ENCODE data around the gene GRB7.
"Not testable (repeated sequence)": the region's sequence is repeated elsewhere in the genome, so short reads cannot be mapped to it uniquely, and the experiment has no call there.

The GRB7 gene

DNA sequence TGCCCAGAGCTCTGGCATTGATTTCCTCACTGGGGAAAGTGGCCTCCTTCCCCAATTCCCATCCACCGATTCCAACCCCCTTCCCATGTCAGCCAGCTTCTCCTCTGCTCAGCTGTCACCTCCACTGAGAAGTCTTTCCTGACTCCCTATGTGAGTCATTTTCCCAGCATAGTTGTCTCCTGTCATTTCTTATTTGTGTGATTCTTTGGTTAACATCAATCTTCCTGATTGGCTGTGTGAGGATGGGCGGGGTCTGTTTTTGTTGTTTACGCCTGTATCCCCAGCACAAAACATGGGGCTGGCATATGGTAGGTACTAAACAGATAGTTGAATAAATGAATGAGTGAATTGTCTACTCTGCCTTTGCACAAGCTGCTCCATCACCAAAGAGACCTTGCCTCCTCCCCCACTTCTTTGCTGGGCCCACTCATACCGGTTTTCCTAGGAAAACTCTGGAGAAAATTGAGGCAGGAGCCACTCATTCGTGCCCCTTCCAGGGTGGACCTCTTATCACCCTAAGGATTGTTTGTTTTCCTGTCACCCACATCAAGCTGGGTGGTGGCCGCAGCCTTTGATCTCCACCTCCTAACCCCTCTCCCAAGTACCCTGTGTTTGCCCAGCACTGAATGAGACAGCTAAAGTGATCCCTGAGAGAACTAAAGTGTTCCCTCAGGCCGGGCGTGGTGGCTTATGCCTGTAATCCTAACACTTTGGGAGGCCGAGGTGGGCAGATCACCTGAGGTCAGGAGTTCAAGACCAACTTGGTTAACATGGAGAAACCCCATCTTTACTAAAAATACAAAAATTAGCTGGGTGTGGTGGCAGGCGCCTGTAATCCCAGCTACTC lies 1.2 kb upstream of the GRB7 start:
- DNase-seq = no peak

DNA sequence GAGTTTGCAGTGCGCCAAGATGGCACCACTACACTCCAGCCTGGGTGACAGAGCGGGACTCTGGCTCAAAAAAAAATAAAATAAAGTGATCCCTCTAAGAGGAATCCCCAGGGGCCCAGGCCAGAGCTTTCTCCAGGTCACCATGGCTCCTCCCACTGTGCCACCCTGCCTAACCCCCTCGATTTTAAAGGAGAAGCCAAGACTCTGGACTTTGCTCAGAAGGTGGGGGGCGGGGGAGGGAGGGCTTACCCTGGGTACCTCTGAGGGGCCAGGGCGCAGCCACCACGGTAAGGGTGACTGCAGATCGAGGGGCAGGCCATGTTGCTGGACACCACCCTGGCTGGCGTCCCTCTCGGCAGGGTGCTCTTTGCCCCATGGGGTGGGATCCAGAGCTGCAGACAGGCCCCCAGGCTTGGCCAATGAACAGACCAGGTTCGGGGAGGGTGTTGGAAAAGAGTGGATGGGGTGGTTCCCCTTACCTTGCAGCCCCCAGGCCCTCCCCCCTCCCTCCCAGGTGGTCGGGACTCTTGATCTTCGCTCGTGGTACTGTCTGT lies 455 bp upstream of the GRB7 start:
- DNase-seq = no peak

DNA sequence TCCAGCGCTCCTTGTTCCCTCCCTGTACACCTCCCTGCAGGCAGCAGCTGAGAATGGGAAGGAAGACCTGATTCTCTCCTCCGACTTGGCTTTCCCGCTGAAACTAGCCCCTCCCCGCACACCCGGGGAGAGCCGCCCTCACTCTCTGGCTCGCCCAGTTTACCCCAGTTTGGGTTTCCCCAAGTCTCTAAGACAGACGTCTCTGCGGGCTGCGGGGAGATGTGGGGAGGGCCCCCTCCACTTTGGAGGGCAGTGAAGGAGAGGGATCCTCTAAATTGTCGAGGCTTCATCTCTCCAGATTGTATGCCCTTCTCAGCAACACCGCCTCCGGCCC lies 797 bp downstream of the GRB7 start:
- DNase-seq = peak; percentile 27 to 44

DNA sequence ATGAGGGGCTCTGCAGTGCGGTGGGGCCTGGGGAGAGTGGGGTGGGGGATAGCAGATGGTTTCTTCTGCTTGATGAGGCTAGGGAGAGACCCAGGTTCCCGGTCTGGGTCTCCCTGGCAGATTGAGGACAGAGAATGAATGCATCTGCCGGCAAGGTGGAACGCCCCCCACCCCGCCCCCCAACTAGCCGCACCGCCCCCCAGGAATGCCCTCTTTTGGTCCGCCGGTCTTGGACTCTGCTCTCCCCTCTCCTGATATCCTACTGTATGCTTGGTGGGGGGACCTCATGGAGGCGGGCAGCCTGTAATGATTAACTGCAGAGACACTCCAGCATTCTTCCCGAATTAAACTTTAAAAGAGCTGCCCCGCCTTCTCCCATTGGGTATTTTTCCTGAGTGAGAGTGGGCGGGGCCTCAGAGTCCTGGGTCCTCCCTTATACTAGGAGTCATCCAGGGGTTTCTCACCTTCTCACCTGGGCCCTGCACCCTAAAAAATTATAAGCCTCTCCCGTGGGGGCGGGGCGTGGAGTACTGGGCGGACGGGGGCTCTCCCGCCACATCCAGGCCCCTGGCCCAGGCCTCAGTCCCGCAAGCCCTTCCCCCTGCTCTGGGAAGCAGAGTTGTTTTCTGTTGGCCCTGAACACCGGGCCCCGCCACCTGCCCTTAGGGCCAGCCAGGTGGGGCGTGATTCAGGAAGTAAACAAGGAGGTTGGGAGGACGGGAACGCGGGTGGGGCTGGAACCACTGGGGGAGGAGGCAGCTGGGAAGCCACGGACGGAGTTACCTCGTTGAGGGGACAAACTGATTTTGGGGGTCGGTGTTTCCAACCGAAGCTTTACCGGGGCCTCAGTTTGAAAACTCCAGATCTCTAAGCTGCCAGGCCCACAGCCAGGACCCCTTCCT lies 1.5 kb downstream of the GRB7 start:
- DNase-seq = no peak

DNA sequence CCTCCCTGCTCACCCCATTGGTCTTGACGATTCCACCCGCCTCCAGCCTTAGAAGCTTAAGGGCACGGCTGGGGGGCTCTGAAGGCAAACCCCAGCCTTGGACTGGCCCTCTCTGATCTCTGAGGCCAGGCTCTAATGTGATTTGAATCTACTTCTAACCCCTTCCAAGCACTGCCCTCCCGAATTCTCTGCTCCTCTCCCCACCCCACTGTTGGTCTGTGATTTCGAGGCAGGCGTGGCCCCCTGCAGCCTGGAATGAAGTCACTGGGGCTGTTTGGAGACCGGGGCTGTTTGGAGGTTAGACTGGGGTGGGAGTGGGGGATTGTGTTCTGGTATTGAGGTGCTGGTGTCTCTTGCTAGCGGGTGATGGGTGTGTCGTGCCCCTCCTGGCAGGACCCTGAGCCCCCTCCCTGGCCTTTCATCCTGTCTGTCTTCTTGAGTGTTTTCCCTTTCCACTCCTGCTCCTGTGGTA lies 2.2 kb downstream of the GRB7 start:
- no peak for DNase-seq

DNA sequence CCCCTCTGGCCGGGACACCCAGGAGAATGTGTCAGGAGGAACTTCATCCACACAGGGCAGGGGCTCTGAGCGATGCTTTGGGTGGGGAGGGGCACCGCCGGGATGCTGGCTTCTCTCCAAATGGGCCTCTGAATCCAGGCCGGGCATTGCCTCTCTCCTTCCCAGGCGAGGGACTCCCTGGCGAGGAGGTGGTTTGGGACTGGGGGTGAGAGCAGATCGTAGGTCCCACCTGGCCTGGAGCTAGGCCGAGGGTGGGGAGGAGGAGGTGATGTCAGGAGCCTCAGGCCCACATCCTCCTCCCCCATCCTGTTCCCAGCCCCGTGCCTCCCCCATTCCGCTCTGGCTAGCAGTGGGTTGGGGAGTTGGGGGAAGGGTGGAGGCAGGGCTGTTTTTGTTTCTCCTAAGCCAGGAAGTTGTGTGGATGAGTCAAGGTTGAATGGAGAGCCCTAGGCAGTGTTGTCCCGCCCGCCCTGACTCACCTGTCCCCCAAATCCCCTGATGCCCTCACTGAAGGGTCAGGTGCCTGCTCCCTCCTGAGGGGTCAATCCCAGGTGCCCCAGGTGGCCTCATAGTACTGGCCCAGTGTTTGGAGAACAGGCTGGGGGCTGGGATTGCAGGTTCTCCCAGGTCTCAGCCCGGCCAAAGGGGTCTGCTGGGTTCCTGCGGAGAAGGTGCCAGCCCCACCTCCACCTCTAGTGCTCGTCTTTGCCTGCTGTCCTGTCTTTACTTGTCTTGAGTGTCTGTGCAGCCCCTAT lies 2.8 kb downstream of the GRB7 start:
- DNase-seq = no peak

DNA sequence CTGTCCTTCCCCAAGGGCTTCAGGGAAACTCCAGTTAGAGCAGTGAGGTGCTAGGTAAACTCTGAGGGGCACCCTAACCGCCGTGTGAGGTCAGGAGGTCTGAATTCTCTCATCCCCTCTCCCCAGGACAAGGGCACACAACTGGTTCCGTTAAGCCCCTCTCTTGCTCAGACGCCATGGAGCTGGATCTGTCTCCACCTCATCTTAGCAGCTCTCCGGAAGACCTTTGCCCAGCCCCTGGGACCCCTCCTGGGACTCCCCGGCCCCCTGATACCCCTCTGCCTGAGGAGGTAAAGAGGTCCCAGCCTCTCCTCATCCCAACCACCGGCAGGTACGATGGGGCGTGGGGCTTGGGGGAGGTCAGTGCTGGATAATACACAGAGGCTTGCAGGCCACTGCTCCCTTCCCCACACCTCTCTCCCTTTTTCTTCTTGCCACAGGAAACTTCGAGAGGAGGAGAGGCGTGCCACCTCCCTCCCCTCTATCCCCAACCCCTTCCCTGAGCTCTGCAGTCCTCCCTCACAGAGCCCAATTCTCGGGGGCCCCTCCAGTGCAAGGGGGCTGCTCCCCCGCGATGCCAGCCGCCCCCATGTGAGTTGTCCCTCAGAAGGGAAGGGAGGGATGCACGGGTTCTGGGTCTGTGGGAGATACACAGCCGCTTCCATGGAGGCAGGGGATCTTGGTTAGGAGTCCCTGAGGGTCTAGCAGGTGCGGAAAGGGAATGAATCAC lies 4.6 kb downstream of the GRB7 start:
- DNase-seq = no peak

DNA sequence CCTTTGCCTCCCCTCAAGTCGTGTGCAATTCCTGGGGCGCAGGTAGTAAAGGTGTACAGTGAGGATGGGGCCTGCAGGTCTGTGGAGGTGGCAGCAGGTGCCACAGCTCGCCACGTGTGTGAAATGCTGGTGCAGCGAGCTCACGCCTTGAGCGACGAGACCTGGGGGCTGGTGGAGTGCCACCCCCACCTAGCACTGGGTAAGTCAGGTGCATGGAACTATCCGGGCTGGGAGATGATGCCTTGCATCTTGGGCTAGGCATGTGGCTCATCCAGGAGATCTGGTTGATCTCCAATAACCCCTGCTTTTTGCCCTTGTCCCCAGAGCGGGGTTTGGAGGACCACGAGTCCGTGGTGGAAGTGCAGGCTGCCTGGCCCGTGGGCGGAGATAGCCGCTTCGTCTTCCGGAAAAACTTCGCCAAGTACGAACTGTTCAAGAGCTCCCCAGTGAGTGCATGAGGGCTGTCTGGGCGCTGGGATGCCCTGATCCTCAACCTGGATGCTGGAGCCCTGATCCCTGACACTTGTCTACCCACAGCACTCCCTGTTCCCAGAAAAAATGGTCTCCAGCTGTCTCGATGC lies 5.2 kb downstream of the GRB7 start:
- no peak for DNase-seq

DNA sequence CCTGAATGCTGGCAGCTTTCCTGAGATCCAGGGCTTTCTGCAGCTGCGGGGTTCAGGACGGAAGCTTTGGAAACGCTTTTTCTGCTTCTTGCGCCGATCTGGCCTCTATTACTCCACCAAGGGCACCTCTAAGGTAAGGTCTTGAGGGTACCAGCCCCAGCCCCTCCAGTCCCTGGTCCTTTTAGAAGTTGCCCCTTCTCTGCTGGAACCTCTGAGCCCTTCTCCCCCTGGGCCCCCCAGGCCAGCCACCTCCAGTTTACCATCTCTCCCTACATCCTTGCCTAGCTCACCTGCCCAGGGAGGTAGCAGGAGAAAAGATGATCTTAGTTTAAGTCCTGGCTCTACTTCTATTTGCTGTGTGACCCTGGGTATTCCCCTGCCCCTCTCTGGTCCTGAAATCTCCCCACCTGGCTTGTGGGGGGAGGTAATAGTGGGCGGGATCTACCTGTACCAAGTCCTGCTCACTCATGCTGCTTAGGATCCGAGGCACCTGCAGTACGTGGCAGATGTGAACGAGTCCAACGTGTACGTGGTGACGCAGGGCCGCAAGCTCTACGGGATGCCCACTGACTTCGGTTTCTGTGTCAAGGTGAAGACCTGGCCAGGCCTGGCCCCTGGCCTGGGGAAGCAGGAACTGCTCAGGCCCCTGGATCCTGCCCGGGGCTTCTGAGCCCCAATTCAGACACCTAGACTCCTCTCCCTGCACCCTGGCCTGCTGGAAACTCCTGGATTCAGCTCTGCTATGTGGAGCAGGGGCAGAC lies 6.5 kb downstream of the GRB7 start:
- DNase-seq = no peak

DNA sequence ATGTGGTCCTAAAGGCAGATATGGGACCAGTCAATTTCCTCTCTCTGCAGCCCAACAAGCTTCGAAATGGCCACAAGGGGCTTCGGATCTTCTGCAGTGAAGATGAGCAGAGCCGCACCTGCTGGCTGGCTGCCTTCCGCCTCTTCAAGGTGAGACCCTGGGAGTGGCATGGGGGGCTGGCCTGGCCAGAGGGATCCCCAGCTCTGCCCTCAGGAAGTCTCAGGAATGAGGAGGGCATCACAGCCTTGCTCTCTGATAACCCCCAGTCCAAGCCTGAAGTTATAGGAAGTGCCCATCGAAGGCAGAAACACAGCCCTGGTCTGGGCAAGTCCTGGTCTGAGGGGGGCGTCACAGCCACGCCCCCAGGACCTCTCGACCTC lies 7.1 kb downstream of the GRB7 start:
- no peak for DNase-seq

DNA sequence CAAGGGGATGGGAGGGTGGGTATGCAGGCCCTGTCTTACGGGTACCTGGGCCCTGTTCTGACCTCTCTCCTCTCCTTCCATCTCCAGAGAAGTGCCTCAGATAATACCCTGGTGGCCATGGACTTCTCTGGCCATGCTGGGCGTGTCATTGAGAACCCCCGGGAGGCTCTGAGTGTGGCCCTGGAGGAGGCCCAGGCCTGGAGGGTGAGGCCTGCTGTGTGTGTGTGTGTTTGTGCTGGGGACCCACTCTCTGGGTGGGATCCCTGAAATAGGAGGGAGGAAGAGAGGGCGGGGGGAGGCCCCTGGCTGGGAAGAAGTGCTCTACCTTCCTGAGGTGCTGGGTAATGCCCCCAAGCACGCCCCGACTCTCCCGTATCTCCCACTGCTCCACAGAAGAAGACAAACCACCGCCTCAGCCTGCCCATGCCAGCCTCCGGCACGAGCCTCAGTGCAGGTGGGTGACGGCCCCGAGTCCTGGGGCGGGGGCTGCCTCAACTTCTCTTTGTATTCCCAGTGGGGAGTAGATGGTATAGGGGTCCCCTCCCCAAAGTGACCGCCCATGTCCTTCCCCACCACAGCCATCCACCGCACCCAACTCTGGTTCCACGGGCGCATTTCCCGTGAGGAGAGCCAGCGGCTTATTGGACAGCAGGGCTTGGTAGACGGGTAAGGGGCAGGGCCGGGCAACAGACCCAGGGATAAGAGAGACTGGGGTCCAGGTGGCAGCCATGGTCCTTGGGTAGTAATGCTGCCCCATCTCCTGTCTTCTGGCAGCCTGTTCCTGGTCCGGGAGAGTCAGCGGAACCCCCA lies 7.8 kb downstream of the GRB7 start:
- no peak for DNase-seq

DNA sequence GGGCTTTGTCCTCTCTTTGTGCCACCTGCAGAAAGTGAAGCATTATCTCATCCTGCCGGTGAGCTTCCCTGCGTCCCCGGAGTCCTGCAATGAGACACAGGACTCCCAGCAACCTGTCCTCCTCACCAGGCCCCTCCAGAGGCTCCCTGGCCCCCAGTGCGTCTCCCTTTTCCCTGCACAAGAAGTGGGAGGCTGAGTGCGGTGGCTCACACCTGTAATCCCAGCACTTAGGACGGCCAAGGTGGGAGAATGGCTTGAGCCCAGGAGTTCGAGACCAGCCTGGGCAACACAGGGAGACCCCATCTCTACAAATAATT lies 8.4 kb downstream of the GRB7 start:
- DNase-seq = no peak

DNA sequence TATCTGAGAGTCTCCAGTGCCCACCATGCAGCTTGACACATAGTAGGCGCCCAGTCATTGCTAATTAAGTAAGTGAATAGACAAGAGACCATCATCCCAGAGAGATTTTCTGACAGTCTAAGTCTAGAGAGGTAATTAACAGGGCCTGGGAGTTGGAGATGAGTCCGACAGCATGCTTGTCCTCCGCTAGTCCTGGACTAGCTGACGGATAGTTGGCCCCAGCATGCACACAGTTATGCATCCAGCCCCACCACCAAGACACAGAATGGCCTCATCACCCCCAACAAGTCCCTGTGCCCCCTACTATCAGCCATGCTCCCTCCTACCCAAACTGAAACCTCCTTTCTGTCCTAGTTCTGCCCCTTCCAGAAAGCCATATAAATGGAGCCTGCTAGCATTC lies 10.0 kb downstream of the GRB7 start:
- no peak for DNase-seq

DNA sequence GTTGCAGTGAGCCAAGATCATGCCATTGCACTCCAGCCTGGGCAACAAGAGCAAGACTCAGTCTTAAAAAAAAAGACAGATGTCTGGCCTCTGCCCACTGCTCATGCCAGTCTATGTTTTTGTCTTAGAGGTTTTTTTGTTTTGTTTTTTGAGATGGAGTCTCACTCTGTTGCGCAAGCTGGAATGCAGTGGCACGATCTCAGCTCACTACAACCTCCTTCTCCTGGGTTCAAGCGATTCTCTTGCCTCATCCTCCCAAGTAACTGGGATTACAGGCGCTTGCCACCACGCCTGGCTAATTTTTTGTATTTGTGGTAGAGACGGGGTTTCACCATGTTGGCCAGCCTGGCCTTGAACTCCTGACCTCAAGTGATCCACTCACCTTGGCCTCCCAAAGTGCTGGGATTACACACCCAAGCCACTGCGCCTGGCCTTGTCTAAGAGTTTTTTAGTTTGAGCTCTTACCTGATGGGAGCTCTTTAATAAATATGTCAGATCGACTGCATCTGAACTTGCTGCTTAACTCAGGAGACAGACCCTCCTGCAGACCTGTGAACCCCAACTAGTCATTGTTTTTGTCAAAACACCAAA lies 10.8 kb downstream of the GRB7 start:
- not testable (repeated sequence) for DNase-seq

DNA sequence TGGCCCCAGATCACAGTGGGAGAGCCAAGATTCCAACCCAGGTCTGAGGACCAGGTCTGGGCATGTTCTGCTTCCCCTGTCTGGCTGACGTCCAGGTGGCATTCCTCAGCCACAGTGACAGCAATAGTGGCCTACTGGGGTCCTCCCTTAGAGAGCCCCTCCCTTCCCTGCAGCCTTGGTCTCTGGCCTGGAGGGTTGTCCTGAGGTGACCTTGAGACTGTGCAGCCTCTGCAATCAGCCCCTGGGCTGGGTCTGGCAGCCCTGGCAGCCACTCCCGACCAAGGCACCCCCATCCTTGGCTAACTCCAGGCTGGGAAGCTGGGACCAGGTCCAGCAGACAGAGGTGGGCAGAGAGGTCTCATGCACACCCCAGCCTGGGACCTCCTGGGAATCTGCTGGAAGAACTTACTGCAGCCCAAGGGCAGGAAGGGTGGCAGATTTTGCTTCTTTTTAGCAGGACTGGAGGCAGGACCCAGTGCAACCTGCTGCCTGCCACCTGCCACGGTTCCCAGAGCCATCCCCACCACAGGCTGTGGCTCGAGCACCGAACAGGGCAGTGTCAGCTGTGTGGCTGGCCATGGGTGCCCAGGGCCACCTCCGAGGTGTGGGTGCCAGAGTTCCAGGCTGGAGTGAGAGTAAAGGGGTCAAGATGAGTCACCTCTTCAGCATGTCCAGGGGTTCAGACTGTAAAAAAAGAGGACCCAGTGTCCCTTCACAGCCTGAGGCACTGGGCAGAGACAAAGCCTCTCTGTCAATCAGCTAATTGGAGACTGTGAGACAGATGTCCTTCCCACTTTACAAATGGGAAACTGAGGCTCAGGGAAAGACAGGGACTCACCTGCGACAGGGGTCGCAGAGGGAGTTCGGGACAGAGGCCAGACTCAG lies 12.6 kb downstream of the GRB7 start:
- DNase-seq = no peak

DNA sequence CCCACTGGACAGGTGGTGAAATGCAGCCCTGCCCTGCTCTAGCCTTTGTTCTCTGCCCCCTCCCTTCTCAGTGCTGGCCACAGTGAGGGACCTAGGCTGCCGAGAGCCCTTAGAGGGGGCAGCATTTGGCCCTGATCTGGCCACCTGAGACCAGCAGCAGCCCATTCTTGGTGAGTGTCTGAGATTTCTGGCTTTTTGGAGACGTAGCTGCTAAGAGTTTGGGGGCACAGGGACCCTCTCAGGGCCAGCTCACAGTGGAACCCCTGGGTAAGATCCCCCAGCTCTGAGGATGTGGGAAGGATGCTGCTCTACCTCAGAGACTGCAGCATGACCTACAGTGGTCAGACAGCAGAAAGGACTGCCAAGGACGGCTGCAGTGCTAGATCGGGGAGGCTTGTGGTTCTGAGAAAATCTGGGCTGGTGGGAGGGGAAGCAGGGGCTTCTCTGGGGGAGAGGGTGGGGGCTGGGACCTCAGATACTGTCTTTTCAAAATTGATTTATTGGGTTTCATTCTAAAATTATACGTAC lies 13.3 kb downstream of the GRB7 start:
- DNase-seq = no peak

DNA sequence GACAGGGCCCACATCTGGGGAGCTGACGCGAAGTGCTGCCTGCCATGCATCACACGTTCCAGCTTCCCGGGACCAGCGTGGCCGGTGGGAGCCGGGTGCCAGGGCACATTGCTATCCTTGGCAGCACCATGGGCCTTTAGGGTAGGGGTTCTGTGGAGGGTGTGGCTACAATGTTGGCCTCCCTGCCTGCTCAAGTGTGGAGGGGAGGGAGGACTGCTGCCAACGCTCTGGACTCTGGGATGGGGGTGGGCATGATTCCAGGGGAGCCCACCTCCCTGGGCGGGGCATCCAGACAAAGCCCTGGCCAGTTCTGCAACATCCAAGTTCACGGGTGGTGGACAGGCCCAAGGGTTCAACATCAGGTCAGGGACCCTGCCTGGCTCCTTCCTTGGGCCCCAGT lies 13.9 kb downstream of the GRB7 start:
- no peak for DNase-seq

DNA sequence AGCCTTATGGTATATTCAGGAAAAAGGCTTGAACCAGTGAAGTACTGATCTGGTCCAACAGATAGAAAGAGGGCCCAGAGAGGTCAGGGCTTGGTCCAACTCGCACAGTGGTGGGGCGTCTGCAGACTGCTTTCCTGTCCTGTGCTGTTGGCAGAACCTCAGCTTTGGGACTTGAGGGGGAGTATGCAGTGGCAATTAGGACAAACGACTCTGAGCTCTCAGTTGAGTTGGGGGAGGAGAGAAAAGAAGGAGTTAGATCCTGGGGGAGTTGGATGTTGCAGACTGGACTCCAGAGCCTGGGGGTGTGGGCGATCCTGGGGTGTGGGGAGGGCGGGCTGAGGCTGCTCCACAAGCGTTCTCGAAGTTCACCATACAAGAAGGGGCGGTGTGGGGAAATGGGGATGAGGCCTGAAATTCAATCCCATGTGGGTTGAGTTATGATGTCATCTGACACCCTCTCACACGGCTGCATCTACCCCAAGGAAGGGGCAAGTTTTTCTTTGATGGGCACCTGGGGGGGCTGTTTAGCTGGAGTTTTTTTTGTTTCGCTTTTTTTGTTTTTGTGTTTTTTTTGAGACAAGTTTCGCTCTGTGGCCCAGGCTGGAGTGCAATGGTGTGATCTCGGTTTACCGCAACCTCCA lies 14.6 kb downstream of the GRB7 start:
- no peak for DNase-seq
